GM23248 (cell line): ENCODE results near the gene CELA2A.

Experiments
- EZH2 ChIP-seq: fragments of 200-600 bp; sonication (generic); IDR thresholded peaks from 2 replicates; pipeline ENCODE4 v1.6.1; 2018; ENCODE audit warnings: antibody characterized with exemption, mild to moderate bottlenecking; ENCODE audit not compliant: insufficient read depth, poor library complexity, severe bottlenecking
- EZH2phosphoT487 ChIP-seq: fragments of 200-600 bp; sonication (generic); IDR thresholded peaks from 2 replicates; pipeline ENCODE4 v1.6.1; 2018; ENCODE audit warnings: antibody characterized with exemption, moderate library complexity, mild to moderate bottlenecking, low read depth; ENCODE audit not compliant: insufficient read depth

DNA sequence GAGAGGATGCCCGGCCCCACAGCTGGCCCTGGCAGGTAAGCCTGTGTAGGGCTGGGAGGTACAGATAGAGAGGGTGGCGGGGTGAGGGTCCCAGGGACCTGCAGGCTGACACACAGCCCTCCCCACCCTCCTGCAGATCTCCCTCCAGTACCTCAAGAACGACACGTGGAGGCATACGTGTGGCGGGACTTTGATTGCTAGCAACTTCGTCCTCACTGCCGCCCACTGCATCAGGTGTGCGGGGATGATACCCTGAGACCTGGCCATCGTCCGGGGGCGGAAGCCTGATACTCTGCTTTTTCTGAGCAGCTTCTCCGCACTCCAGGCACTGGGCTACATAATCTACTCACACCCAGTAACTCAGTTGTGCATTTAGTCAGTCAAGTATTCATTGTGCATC, 16.2 kb upstream of the CELA2A start:
- TF ChIP-seq EZH2 = no peak
- no peak for TF ChIP-seq EZH2phosphoT487
